Measurements from ENCODE around the gene TCN1.
A peak's percentile ranks its signal among the peaks of the same experiment; 100 is the strongest.
"Not testable (repeated sequence)": the region's sequence is repeated elsewhere in the genome, so short reads cannot be mapped to it uniquely, and the experiment has no call there.

The TCN1 gene

GRCh38 chr11:59818572-59818971, 47.7 kb downstream of the TCN1 start:
- Mint-ChIP-seq H3K27ac (no peak overlapping the region), H3K4me3 (no peak overlapping the region), H3K27me3 (ENCODE audit: low read depth) (peaks cover 4% of the 10 kb centered on the region), H3K4me1 (peaks cover 5% of the 10 kb centered on the region), H3K9me3 (no peaks in the 10 kb centered on the region), H3K36me3 (ENCODE audit: low read depth) (no peaks in the 10 kb centered on the region)
- TF ChIP-seq, protein P1, sequence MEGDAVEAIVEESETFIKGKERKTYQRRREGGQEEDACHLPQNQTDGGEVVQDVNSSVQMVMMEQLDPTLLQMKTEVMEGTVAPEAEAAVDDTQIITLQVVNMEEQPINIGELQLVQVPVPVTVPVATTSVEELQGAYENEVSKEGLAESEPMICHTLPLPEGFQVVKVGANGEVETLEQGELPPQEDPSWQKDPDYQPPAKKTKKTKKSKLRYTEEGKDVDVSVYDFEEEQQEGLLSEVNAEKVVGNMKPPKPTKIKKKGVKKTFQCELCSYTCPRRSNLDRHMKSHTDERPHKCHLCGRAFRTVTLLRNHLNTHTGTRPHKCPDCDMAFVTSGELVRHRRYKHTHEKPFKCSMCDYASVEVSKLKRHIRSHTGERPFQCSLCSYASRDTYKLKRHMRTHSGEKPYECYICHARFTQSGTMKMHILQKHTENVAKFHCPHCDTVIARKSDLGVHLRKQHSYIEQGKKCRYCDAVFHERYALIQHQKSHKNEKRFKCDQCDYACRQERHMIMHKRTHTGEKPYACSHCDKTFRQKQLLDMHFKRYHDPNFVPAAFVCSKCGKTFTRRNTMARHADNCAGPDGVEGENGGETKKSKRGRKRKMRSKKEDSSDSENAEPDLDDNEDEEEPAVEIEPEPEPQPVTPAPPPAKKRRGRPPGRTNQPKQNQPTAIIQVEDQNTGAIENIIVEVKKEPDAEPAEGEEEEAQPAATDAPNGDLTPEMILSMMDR (IDR thresholded peaks at IDR 0.05; ENCODE audit: unreplicated experiment in 3 of 3) = no peak

GRCh38 chr11:59816434-59816833, 49.9 kb downstream of the TCN1 start:
- H3K9me3 Mint-ChIP-seq; H3K36me3 Mint-ChIP-seq (ENCODE audit: low read depth); H3K27me3 Mint-ChIP-seq (ENCODE audit: low read depth); H3K4me3 Mint-ChIP-seq; H3K4me1 Mint-ChIP-seq; H3K27ac Mint-ChIP-seq: not testable (repeated sequence)

- TF ChIP-seq, protein P1 (IDR thresholded peaks at IDR 0.05; ENCODE audit: unreplicated experiment in 3 of 3) = no peak
- no peak overlapping the region for H3K27ac Mint-ChIP-seq
- peaks cover 6% of the 10 kb centered on the region for H3K4me1 Mint-ChIP-seq
- no peaks in the 10 kb centered on the region for H3K9me3 Mint-ChIP-seq
- peaks cover 11% of the 10 kb centered on the region for H3K27me3 Mint-ChIP-seq (ENCODE audit: low read depth)
- no peaks in the 10 kb centered on the region for H3K36me3 Mint-ChIP-seq (ENCODE audit: low read depth)
- H3K4me3 Mint-ChIP-seq = no peak overlapping the region
Measured at GRCh38 chr11:59815754-59816153, 50.5 kb downstream of the TCN1 start.

DNA sequence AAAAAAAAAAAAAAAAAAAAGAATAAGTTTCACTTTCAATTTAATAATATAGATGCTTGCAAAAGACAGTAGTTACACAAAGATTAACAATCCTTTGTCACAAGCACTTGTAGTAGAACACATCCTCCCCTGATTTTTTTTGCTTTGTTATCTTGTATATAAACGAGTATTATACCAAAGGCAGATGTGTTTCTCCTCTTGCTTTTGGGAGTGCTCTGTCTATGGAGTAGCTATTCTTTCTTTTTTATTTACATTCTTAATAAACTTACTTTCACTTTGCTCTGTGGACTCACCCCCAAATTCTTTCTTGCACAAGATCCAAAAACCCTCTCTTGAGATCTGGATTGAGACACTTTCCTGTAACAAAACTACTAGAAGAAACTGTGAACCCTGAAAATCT, 52.3 kb downstream of the TCN1 start:
- TF ChIP-seq, protein P1 (IDR thresholded peaks at IDR 0.05; ENCODE audit: unreplicated experiment in 3 of 3) = no peak
- H3K27ac Mint-ChIP-seq = no peak overlapping the region
- no peaks in the 10 kb centered on the region for H3K36me3 Mint-ChIP-seq (ENCODE audit: low read depth)
- no peak overlapping the region for H3K4me3 Mint-ChIP-seq
- H3K4me1 Mint-ChIP-seq = peaks cover 8% of the 10 kb centered on the region
- no peaks in the 10 kb centered on the region for H3K9me3 Mint-ChIP-seq
- peaks cover 11% of the 10 kb centered on the region for H3K27me3 Mint-ChIP-seq (ENCODE audit: low read depth)

- Mint-ChIP-seq H3K27ac (no peak overlapping the region), H3K36me3 (ENCODE audit: low read depth) (peaks cover 4% of the 10 kb centered on the region), H3K9me3 (no peaks in the 10 kb centered on the region), H3K4me1 (peaks cover 8% of the 10 kb centered on the region), H3K27me3 (ENCODE audit: low read depth) (peaks cover 11% of the 10 kb centered on the region), H3K4me3 (no peak overlapping the region)
- TF ChIP-seq, protein P1 (IDR thresholded peaks at IDR 0.05; ENCODE audit: unreplicated experiment in 3 of 3) = no peak
Measured at GRCh38 chr11:59813364-59813763, 52.9 kb downstream of the TCN1 start.

DNA sequence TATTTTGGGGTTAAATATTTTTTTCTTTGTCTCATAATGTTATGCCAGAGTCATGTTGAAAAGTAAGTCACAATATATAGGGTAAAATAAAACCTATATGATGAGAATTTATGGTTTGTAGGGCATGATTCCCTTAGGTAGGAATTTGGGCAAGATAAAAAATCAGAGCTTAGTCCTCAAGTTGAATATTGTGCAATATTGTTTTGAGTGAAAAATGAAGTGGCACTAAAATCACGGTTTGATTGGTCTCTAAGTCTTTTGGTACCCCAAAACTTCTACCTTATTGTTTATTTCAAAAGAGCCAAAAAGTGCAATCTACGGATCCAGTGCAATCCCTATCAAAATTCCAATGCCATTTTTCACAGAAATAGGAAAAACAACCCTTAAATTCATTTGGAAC, 54.1 kb downstream of the TCN1 start:
- TF ChIP-seq, protein P1 (IDR thresholded peaks at IDR 0.05; ENCODE audit: unreplicated experiment in 3 of 3) = no peak
- no peaks in the 10 kb centered on the region for H3K9me3 Mint-ChIP-seq

More for the DNA sequence above, 54.1 kb downstream of the TCN1 start:
- peaks cover 8% of the 10 kb centered on the region for H3K4me1 Mint-ChIP-seq
- no peak overlapping the region for H3K27ac Mint-ChIP-seq
- H3K36me3 Mint-ChIP-seq (ENCODE audit: low read depth) = peaks cover 8% of the 10 kb centered on the region
- H3K27me3 Mint-ChIP-seq (ENCODE audit: low read depth) = peaks cover 9% of the 10 kb centered on the region
- peak overlapping the region; percentile 31 to 59 (median 32) for H3K4me3 Mint-ChIP-seq
